HG03097 (cell line): ENCODE data around the gene HMGB1.

Source experiments
- ATAC-seq: cut with Tn5 transposase; IDR thresholded peaks from one replicate; pipeline ENCODE4 v1.9.1; 2021; ENCODE audit not compliant: unreplicated experiment, low FRiP score

HMGB1 gene

GRCh38 chr13:30465593-30466357 lies at the start of gene HMGB1:
Gene HMGB1, minus strand, starts transcription at chr13:30465936. Its CDS starts 2,256 bp downstream, at chr13:30463680.
- peak; percentile 72 for ATAC-seq

GRCh38 chr13:30510811-30511371 lies 45.2 kb upstream of the HMGB1 start:
- ATAC-seq: no peak

- ATAC-seq: no peak
Measured at GRCh38 chr13:30510091-30510490, 44.4 kb upstream of the HMGB1 start.

- no peak for ATAC-seq
Measured at GRCh38 chr13:30509254-30510050, 43.7 kb upstream of the HMGB1 start.

GRCh38 chr13:30504081-30504480 lies 38.3 kb upstream of the HMGB1 start:
- no peak for ATAC-seq

GRCh38 chr13:30502237-30502636 lies 36.5 kb upstream of the HMGB1 start:
- ATAC-seq: no peak

GRCh38 chr13:30499338-30499737 lies 33.6 kb upstream of the HMGB1 start:
- ATAC-seq: no peak

- ATAC-seq: no peak
Measured at GRCh38 chr13:30496147-30496546, 30.4 kb upstream of the HMGB1 start.

- no peak for ATAC-seq
Measured at GRCh38 chr13:30495746-30496145, 30.0 kb upstream of the HMGB1 start.

- ATAC-seq: no peak
Measured at GRCh38 chr13:30493658-30494381, 28.1 kb upstream of the HMGB1 start.

- no peak for ATAC-seq
Measured at GRCh38 chr13:30487075-30487470, 21.3 kb upstream of the HMGB1 start.

- ATAC-seq: no peak
Measured at GRCh38 chr13:30486230-30487074, 20.7 kb upstream of the HMGB1 start.

GRCh38 chr13:30481241-30481760 lies 15.6 kb upstream of the HMGB1 start:
- ATAC-seq: no peak

GRCh38 chr13:30480292-30480950 lies 14.7 kb upstream of the HMGB1 start:
- ATAC-seq: no peak

GRCh38 chr13:30479883-30480219 lies 14.1 kb upstream of the HMGB1 start:
- ATAC-seq: no peak

- ATAC-seq: no peak
Measured at GRCh38 chr13:30479154-30479882, 13.6 kb upstream of the HMGB1 start.

GRCh38 chr13:30477346-30478195 lies 11.8 kb upstream of the HMGB1 start:
- peak; percentile 71 for ATAC-seq

- ATAC-seq: no peak
Measured at GRCh38 chr13:30473675-30474074, 7.9 kb upstream of the HMGB1 start.
